ENCODE data around the gene SLC6A20. TPM values are rescaled to one million over a fixed set of nuclear protein-coding genes. Genes with fewer than 3 reads are reported as not detected.

SLC6A20 gene
- total RNA-seq, 1 donor from 2014 or later = 4.2 TPM

GRCh38 chr3:45777746-45778386 lies 18.5 kb downstream of the SLC6A20 start:
- no peaks in the 10 kb centered on the region for H3K4me1 ChIP-seq
- intact Hi-C loops (cut with DNase I) = no loop called here
- no peaks in the 10 kb centered on the region for H3K36me3 ChIP-seq
- DNase-seq = no peak
- ATAC-seq = no peak
- no peaks in the 10 kb centered on the region for H3K9me3 ChIP-seq
- no peak overlapping the region for H3K4me3 ChIP-seq
- TF ChIP-seq CTCF (IDR thresholded peaks at IDR 0.05) = no peak
- H3K27me3 ChIP-seq (ENCODE audit: low read depth) = no peaks in the 10 kb centered on the region
- H3K27ac ChIP-seq = no peak overlapping the region

- Histone ChIP-seq H3K4me1 (no peaks in the 10 kb centered on the region), H3K27ac (no peak overlapping the region), H3K4me3 (no peak overlapping the region), H3K9me3 (no peaks in the 10 kb centered on the region), H3K36me3 (no peaks in the 10 kb centered on the region), H3K27me3 (ENCODE audit: low read depth) (no peaks in the 10 kb centered on the region)
- intact Hi-C loops (cut with DNase I) = no loop called here
- DNase-seq (no peak), ATAC-seq (peak in 1 of 2 donors; percentile 33)
- no peak for TF ChIP-seq CTCF (IDR thresholded peaks at IDR 0.05)
Observed at GRCh38 chr3:45777111-45777745, 19.1 kb downstream of the SLC6A20 start.

GRCh38 chr3:45776611-45777010 lies 19.7 kb downstream of the SLC6A20 start:
- Histone ChIP-seq H3K9me3 (no peaks in the 10 kb centered on the region), H3K27ac (no peak overlapping the region), H3K4me1 (no peaks in the 10 kb centered on the region), H3K4me3 (no peak overlapping the region), H3K27me3 (ENCODE audit: low read depth) (no peaks in the 10 kb centered on the region), H3K36me3 (no peaks in the 10 kb centered on the region)
- no peak for TF ChIP-seq CTCF (IDR thresholded peaks at IDR 0.05)
- intact Hi-C loops (cut with DNase I) = no loop called here
- no peak for DNase-seq
- ATAC-seq = no peak

- H3K4me3 ChIP-seq = no peak overlapping the region
- H3K27ac ChIP-seq = no peak overlapping the region
- no peak for TF ChIP-seq CTCF (IDR thresholded peaks at IDR 0.05)
- DNase-seq = no peak
- no peak for ATAC-seq
- H3K36me3 ChIP-seq = no peaks in the 10 kb centered on the region
- no peaks in the 10 kb centered on the region for H3K4me1 ChIP-seq
- intact Hi-C loops (cut with DNase I) = no loop called here
- no peaks in the 10 kb centered on the region for H3K27me3 ChIP-seq (ENCODE audit: low read depth)
- no peaks in the 10 kb centered on the region for H3K9me3 ChIP-seq
Observed at GRCh38 chr3:45776301-45776595, 20.1 kb downstream of the SLC6A20 start.

- H3K4me1 ChIP-seq = no peaks in the 10 kb centered on the region
- ATAC-seq (no peak), DNase-seq (no peak)
- H3K4me3 ChIP-seq = no peak overlapping the region
- H3K36me3 ChIP-seq = no peaks in the 10 kb centered on the region
- H3K9me3 ChIP-seq = no peaks in the 10 kb centered on the region
- H3K27ac ChIP-seq = no peak overlapping the region
- intact Hi-C loops (cut with DNase I) = no loop called here
- no peaks in the 10 kb centered on the region for H3K27me3 ChIP-seq (ENCODE audit: low read depth)
- no peak for TF ChIP-seq CTCF (IDR thresholded peaks at IDR 0.05)
Observed at GRCh38 chr3:45775571-45776300, 20.6 kb downstream of the SLC6A20 start.
